ENCODE results near the gene PSD4.

Gene PSD4

GRCh38 chr2:113174376-113174750, 592 bp downstream of the PSD4 start:
- Histone ChIP-seq H3K27me3 (replicated peaks; ENCODE audit: control insufficient read depth, insufficient read depth, low read length) (peaks cover 7% of the 10 kb centered on the region), H3K9ac (ENCODE audit: low read length) (no peak overlapping the region), H3K4me1 (ENCODE audit: control insufficient read depth, insufficient read depth, low read length) (no peaks in the 10 kb centered on the region), H3K4me3 (ENCODE audit: low read length) (no peak overlapping the region), H3K36me3 (ENCODE audit: control insufficient read depth, insufficient read depth, low read length, severe bottlenecking) (no peaks in the 10 kb centered on the region), H3K9me3 (ENCODE audit: control insufficient read depth, low read length) (no peaks in the 10 kb centered on the region)
- no peak for DNase-seq (ENCODE audit: low read depth)

GRCh38 chr2:113175042-113175628, 1.4 kb downstream of the PSD4 start:
- Histone ChIP-seq H3K4me3 (ENCODE audit: low read length) (no peak overlapping the region), H3K9ac (ENCODE audit: low read length) (no peak overlapping the region), H3K36me3 (ENCODE audit: control insufficient read depth, insufficient read depth, low read length, severe bottlenecking) (no peaks in the 10 kb centered on the region), H3K4me1 (ENCODE audit: control insufficient read depth, insufficient read depth, low read length) (no peaks in the 10 kb centered on the region), H3K9me3 (ENCODE audit: control insufficient read depth, low read length) (no peaks in the 10 kb centered on the region), H3K27me3 (replicated peaks; ENCODE audit: control insufficient read depth, insufficient read depth, low read length) (peaks cover 7% of the 10 kb centered on the region)
- DNase-seq (ENCODE audit: low read depth) = no peak

GRCh38 chr2:113175736-113176695, 2.2 kb downstream of the PSD4 start:
- Histone ChIP-seq H3K4me3 (ENCODE audit: low read length) (no peak overlapping the region), H3K36me3 (ENCODE audit: control insufficient read depth, insufficient read depth, low read length, severe bottlenecking) (no peaks in the 10 kb centered on the region), H3K4me1 (ENCODE audit: control insufficient read depth, insufficient read depth, low read length) (no peaks in the 10 kb centered on the region), H3K9me3 (ENCODE audit: control insufficient read depth, low read length) (no peaks in the 10 kb centered on the region), H3K27me3 (replicated peaks; ENCODE audit: control insufficient read depth, insufficient read depth, low read length) (peaks cover 7% of the 10 kb centered on the region), H3K9ac (ENCODE audit: low read length) (no peak overlapping the region)
- DNase-seq (ENCODE audit: low read depth) = no peak

GRCh38 chr2:113176696-113177355, 3.1 kb downstream of the PSD4 start:
- no peaks in the 10 kb centered on the region for H3K4me1 ChIP-seq (ENCODE audit: control insufficient read depth, insufficient read depth, low read length)
- no peaks in the 10 kb centered on the region for H3K9me3 ChIP-seq (ENCODE audit: control insufficient read depth, low read length)
- DNase-seq (ENCODE audit: low read depth) = no peak
- no peak overlapping the region for H3K4me3 ChIP-seq (ENCODE audit: low read length)
- H3K36me3 ChIP-seq (ENCODE audit: control insufficient read depth, insufficient read depth, low read length, severe bottlenecking) = no peaks in the 10 kb centered on the region
- H3K9ac ChIP-seq (ENCODE audit: low read length) = no peak overlapping the region
- H3K27me3 ChIP-seq (replicated peaks; ENCODE audit: control insufficient read depth, insufficient read depth, low read length) = peaks cover 7% of the 10 kb centered on the region

- Histone ChIP-seq H3K36me3 (ENCODE audit: control insufficient read depth, insufficient read depth, low read length, severe bottlenecking) (no peaks in the 10 kb centered on the region), H3K9me3 (ENCODE audit: control insufficient read depth, low read length) (no peaks in the 10 kb centered on the region), H3K27me3 (replicated peaks; ENCODE audit: control insufficient read depth, insufficient read depth, low read length) (peaks cover 7% of the 10 kb centered on the region), H3K9ac (ENCODE audit: low read length) (no peak overlapping the region), H3K4me3 (ENCODE audit: low read length) (no peak overlapping the region), H3K4me1 (ENCODE audit: control insufficient read depth, insufficient read depth, low read length) (no peaks in the 10 kb centered on the region)
- no peak for DNase-seq (ENCODE audit: low read depth)
Measured at GRCh38 chr2:113178069-113178746, 4.4 kb downstream of the PSD4 start.

- H3K4me3 ChIP-seq (ENCODE audit: low read length) = no peak overlapping the region
- H3K27me3 ChIP-seq (replicated peaks; ENCODE audit: control insufficient read depth, insufficient read depth, low read length) = peaks cover 7% of the 10 kb centered on the region
- no peaks in the 10 kb centered on the region for H3K9me3 ChIP-seq (ENCODE audit: control insufficient read depth, low read length)
- no peaks in the 10 kb centered on the region for H3K4me1 ChIP-seq (ENCODE audit: control insufficient read depth, insufficient read depth, low read length)
- no peaks in the 10 kb centered on the region for H3K36me3 ChIP-seq (ENCODE audit: control insufficient read depth, insufficient read depth, low read length, severe bottlenecking)
- DNase-seq (ENCODE audit: low read depth) = no peak
- H3K9ac ChIP-seq (ENCODE audit: low read length) = no peak overlapping the region
Measured at GRCh38 chr2:113178891-113179290, 5.1 kb downstream of the PSD4 start.

GRCh38 chr2:113179446-113180045, 5.8 kb downstream of the PSD4 start:
- no peak for DNase-seq (ENCODE audit: low read depth)
- Histone ChIP-seq H3K27me3 (replicated peaks; ENCODE audit: control insufficient read depth, insufficient read depth, low read length) (peaks cover 7% of the 10 kb centered on the region), H3K4me3 (ENCODE audit: low read length) (no peak overlapping the region), H3K4me1 (ENCODE audit: control insufficient read depth, insufficient read depth, low read length) (no peaks in the 10 kb centered on the region), H3K9ac (ENCODE audit: low read length) (no peak overlapping the region), H3K36me3 (ENCODE audit: control insufficient read depth, insufficient read depth, low read length, severe bottlenecking) (no peaks in the 10 kb centered on the region), H3K9me3 (ENCODE audit: control insufficient read depth, low read length) (no peaks in the 10 kb centered on the region)

GRCh38 chr2:113180131-113180946, 6.6 kb downstream of the PSD4 start:
- H3K27me3 ChIP-seq (replicated peaks; ENCODE audit: control insufficient read depth, insufficient read depth, low read length) = peaks cover 7% of the 10 kb centered on the region
- no peak overlapping the region for H3K4me3 ChIP-seq (ENCODE audit: low read length)
- no peaks in the 10 kb centered on the region for H3K36me3 ChIP-seq (ENCODE audit: control insufficient read depth, insufficient read depth, low read length, severe bottlenecking)
- H3K4me1 ChIP-seq (ENCODE audit: control insufficient read depth, insufficient read depth, low read length) = peaks cover under 1% of the 10 kb centered on the region
- no peak for DNase-seq (ENCODE audit: low read depth)
- no peak overlapping the region for H3K9ac ChIP-seq (ENCODE audit: low read length)
- H3K9me3 ChIP-seq (ENCODE audit: control insufficient read depth, low read length) = no peaks in the 10 kb centered on the region

- Histone ChIP-seq H3K9ac (ENCODE audit: low read length) (no peak overlapping the region), H3K4me3 (ENCODE audit: low read length) (no peak overlapping the region)
- no peak for DNase-seq (ENCODE audit: low read depth)
Measured at GRCh38 chr2:113181258-113182051, 7.7 kb downstream of the PSD4 start.

More at GRCh38 chr2:113181258-113182051, 7.7 kb downstream of the PSD4 start:
- Histone ChIP-seq H3K9me3 (ENCODE audit: control insufficient read depth, low read length) (no peaks in the 10 kb centered on the region), H3K4me1 (ENCODE audit: control insufficient read depth, insufficient read depth, low read length) (peaks cover 8% of the 10 kb centered on the region), H3K36me3 (ENCODE audit: control insufficient read depth, insufficient read depth, low read length, severe bottlenecking) (no peaks in the 10 kb centered on the region), H3K27me3 (replicated peaks; ENCODE audit: control insufficient read depth, insufficient read depth, low read length) (peaks cover under 1% of the 10 kb centered on the region)

All from adipocyte (in vitro differentiated cells).